HG03457 (cell line): ENCODE results near the gene NDRG3.
"Not testable (repeated sequence)": the region's sequence is repeated elsewhere in the genome, so short reads cannot be mapped to it uniquely, and the experiment has no call there.

Source experiments
- ATAC-seq: cut with Tn5 transposase; IDR thresholded peaks from one replicate; pipeline ENCODE4 v1.9.1; 2021; ENCODE audit warnings: moderate number of reproducible peaks; ENCODE audit not compliant: unreplicated experiment

NDRG3 gene

GRCh38 chr20:36695467-36695866, 50.4 kb downstream of the NDRG3 start:
- ATAC-seq = not testable (repeated sequence)

- ATAC-seq = no peak
These were observed 57.3 kb downstream of the NDRG3 start for GRCh38 chr20:36688630-36689029.

- ATAC-seq = no peak
These were observed 58.0 kb downstream of the NDRG3 start for GRCh38 chr20:36687850-36688249.

- no peak for ATAC-seq
These were observed 58.9 kb downstream of the NDRG3 start for GRCh38 chr20:36686944-36687343.

- ATAC-seq = no peak
These were observed 59.4 kb downstream of the NDRG3 start for GRCh38 chr20:36686504-36686903.

GRCh38 chr20:36684747-36685146, 61.1 kb downstream of the NDRG3 start:
- no peak for ATAC-seq

GRCh38 chr20:36682311-36682710, 63.6 kb downstream of the NDRG3 start:
- no peak for ATAC-seq

- no peak for ATAC-seq
These were observed 68.5 kb downstream of the NDRG3 start for GRCh38 chr20:36677422-36677771.

- no peak for ATAC-seq
These were observed 69.0 kb downstream of the NDRG3 start for GRCh38 chr20:36676701-36677421.

- not testable (repeated sequence) for ATAC-seq
These were observed 70.3 kb downstream of the NDRG3 start for GRCh38 chr20:36675545-36675944.

GRCh38 chr20:36672991-36673390, 72.9 kb downstream of the NDRG3 start:
- ATAC-seq = no peak

- no peak for ATAC-seq
These were observed 75.1 kb downstream of the NDRG3 start for GRCh38 chr20:36670665-36671357.

GRCh38 chr20:36666181-36666740, 79.6 kb downstream of the NDRG3 start:
- ATAC-seq = no peak

- no peak for ATAC-seq
These were observed 82.9 kb downstream of the NDRG3 start for GRCh38 chr20:36663031-36663430.

- ATAC-seq = no peak
These were observed 87.6 kb downstream of the NDRG3 start for GRCh38 chr20:36658300-36658699.

GRCh38 chr20:36656733-36657132, 89.2 kb downstream of the NDRG3 start:
- ATAC-seq = no peak

GRCh38 chr20:36655004-36655403, 90.9 kb downstream of the NDRG3 start:
- ATAC-seq = no peak

GRCh38 chr20:36654506-36654905, 91.4 kb downstream of the NDRG3 start:
- ATAC-seq = no peak

- ATAC-seq = no peak
These were observed 92.4 kb downstream of the NDRG3 start for GRCh38 chr20:36653456-36653855.

- no peak for ATAC-seq
These were observed 98.4 kb downstream of the NDRG3 start for GRCh38 chr20:36647196-36648121.

- no peak for ATAC-seq
These were observed 99.2 kb downstream of the NDRG3 start for GRCh38 chr20:36646678-36647077.
